Muscle of back (tissue), 11 donors: ENCODE measurements around the gene ARMC12. TPM values are rescaled to one million over a fixed set of nuclear protein-coding genes. Genes with fewer than 3 reads are reported as not detected.
"Not testable (repeated sequence)": the region's sequence is repeated elsewhere in the genome, so short reads cannot be mapped to it uniquely, and the experiment has no call there.

Experiments
- DNase-seq, 3 donors: peaks; one replicate each; pipeline versions ENCODE4 v3.0.0 to v3.0.0-alpha.2; 2013
- polyA plus RNA-seq, 10 donors: library from polyadenylated mRNA; unstranded; fragments of 120-200 nt; gene quantifications; one replicate each; pipeline ENCODE4 v1.2.1, GENCODE V29; 2013; ENCODE audit not compliant: insufficient read length in 10 of 10

Gene ARMC12
- polyA plus RNA-seq, 10 donors = 0.59 to 1.6 (median 0.99) TPM

DNA sequence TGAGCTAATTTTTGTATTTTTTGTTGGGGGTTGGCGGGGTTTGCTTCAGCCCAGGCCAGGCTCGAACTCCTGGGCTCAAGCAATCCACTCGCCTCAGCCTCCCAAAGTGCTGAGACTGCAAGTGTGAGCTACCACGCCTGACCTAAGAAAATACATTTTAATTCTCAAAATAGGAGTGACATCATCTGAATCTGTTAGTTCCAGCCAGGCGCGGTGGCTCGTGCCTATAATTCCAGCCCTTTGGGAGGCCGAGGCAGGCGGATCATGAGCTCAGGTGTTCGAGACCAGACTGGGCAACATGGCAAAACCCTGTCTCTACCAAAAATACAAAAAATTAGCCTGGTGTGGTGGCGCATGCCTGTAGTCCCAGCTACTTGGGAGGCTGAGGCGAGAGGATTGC, 2.5 kb upstream of the ARMC12 start:
- DNase-seq = not testable (repeated sequence)

DNA sequence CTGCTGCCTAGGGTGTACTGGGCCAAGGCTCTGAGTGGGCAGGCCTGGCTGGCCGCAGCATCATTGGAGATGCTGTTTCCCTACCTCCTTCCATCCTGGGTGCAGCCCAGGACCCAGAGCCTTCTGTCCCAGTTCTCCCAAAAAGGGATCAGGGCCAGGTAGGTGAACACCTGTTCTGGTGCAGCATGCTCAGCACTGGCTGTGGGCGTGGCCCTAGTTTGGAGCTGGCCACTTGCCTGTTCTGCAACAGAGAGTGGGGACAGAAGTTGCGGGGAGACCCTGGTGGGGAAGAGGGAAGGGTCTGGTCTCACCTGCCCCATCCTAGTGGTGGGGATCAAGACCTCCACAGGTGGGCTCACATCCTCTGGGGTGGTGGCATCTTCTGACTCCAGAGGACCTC, 1.4 kb upstream of the ARMC12 start:
- no peak for DNase-seq

DNA sequence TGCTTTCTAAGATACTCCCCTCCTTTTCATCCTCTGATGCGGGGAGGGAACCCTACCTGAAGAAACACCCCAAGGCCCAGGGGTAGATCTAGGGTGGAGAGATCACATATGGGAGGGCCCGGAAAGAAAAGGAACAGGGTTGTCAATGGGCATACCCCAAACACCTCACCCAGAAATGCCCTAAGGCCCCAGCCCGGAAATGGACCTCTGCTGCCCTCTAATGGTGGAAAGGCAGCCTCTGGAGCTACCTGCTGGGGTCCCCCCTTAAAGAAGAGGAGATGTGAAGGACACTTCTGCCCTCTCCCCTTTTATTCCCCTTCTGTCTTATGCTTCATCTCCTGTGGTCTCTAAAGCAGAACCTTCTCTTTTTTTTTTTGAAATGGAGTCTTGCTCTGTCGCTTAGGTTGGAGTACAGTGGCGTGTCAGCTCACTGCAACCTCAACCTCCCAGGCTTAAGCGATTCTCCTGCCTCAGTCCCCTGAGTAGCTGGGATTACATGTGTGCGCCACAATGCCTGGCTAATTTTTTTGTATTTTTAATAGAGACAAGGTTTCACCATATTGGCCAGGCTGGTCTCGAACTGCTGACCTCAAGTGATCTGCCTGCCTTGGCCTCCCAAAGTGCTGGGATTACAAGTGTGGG, 458 bp upstream of the ARMC12 start:
- DNase-seq = peak; percentile 59 to 83 (median 79)

DNA sequence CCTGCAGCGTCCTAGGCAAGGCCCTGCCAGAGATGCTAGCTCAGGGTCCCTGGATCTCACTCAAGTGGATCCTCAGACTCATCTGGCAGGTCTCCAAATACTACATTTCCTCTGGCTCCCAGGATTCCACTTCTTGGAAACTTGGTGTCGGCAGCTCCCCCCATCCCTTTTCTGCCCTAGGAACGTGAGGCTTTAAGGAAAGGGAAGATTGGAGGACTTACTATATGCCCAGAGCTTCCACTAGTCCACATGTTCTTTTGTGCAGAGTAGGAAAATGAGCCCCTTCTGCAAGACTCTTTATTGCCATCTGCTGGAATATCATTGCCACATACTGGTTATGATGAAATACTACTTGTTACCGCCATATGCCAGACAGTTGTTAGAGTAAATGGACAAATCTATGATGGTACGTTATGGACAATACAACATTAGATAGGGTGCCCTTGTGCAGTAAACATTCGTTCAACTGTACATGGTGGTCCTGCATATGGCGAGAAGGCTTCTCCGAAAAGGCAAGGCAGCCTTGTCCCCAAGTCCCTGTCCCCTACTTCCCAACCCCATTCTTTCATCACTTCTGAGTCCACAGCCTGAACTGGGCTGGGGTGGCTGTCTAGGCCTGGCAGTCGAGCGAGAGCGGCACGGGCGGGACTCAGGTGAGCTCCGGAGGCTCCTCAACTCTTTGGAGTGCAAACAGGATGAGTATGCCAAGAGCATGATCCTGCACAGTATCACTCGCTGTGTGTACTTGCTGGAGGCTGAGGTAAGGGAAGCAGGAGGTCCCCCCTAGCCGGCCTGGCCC, 780 bp downstream of the ARMC12 start:
- peak; percentile 73 to 87 (median 74) for DNase-seq

DNA sequence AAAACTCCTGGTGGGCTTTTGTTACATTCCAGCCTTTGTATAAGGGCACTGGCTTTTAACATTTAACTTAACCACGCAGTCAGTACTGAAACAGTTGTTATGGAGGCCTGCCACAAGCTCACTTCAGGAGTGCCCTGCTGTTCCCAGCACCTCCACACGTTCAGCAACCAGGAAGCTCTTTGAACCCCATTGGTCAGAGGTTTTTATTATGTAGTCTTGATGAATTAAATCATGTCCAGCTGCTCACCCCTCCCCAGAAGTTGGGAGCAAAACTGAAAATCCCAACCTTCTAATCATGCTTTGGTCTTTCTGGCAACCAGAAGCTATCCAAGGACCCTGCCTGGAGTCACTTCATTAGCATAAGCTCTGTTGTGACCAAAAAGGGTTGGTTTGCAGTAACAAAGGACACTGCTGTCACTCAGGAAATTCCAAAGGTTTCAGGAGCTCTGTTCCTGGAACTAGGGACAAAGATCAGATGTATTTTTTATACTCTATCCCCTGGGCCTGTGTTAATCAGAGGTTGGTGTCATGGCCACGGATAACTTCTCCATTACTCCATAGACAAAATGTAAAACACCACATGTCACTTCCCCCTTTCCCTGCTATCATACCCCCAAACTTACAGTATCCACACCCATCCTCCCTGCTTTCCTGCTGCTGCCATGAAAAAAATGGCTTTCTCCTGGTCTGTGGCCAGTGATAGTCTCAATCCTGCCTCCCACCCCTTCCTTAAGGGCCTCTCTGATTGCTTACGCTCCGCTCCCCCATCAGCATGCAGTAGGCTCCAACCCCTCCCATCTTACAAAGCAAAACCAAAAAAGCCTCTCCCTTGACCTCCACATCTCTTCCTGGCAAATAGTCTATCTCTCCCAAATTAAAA, 3.1 kb downstream of the ARMC12 start:
- DNase-seq = no peak

DNA sequence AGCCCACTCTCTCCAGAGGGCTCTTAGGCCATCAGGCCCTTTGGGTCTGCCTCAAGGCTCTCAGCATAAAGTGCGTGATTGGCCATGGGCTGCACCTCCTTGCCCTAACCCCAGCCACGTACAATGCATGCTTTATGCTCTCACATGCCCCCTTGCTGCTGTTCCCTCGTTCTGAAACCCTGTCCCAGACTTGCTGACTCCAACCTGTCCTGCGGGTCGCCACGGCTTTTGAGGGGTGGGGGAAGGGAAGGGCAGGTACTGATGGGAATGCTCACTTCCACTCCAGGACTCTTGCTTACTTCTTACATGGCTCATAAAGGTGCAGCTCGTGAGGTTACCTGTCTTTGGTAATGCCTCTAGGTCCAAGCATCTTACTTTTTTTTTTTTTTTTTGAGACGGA, 6.0 kb downstream of the ARMC12 start:
- DNase-seq = no peak

DNA sequence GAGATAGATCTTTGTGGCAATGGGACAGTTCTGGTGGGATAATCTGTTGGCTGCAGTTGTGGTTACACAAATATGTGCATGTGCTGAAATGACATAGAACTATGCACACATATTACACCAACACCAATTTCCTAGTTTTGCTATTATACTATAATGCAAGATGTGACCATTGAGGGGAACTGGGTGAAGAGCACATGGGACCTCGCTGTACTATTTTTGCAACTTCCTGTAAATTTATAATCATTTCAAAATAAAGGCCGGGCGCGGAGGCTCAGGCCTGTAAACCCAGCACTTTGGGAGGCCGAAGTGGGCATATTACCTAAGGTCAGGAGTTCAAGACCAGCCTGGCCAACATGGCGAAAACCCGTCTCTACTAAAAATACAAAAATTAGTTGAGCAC, 8.7 kb downstream of the ARMC12 start:
- DNase-seq = no peak

DNA sequence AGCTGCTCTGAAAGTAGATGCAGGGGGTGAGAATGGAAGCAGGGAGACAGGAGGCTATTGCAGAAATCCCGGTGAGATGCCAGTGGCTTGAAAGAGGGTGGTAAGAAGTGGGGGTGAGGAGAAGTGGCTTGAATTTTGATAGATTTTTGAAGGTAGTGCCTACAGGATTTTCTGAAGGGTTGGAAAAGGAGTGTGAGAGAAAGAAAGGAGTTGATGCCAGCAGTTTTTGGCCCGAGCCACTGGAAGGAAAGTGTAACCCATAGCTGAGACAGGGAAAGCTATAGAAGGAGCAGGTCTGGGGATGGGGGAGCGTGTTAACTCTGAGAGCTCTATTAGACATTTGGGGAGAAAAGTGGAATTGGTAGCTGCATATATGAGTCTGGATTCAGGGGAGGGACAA, 9.7 kb downstream of the ARMC12 start:
- no peak for DNase-seq

DNA sequence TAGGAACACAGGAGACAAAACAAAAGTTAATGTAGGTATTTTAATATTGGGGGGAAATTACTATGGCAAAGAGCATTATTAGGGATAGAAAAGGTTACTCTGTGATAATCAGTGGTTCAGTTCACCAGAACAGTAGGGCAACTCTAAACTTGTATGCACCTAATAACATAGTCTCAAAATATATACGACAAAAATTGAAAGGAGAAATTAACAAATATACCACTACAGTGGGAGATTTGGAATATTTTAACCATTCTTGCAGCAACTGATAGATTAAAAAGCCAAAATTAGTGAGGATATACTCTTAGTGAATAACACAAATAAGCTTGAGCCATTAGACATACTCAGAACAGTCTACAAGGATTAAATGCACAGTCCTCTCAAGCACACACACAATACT, 11.0 kb downstream of the ARMC12 start:
- DNase-seq = no peak

DNA sequence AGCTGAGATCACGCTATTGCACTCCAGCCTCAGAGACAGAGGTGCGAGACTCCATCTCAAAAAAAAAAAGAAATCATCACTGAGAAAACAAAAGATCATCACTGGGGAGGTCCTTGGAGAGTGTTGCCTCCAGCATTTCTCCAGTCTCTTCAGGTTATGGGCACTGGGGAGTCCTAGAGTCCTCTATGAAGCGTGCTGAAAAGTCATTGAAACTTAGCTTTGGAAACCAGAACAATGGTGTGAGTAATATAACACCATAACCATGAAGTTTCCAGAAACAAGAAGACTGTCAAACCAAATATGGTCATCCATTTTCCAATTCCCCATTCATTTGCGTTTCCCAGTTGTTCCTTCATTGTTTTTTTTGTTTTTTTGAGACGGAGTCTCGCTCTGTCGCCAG, 13.7 kb downstream of the ARMC12 start:
- DNase-seq = no peak

DNA sequence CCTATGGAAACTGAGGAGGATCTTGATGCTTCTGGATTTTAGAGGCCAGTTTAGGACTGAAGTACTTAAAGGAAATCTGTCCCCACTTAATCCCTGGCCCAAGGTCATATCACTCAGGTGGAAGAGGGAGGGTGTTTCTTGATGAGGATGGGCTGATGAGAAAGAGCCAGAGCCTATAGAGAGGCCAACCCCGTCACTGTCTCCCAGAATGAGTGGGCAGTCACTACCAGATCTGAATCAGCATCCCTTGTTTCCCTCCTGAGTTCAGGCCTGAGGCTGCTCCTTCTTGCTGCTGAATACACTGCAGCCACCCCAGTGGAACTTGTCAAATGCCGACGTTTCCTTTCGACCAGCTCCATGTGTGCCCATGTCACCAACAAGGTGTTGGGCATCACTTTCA, 14.8 kb downstream of the ARMC12 start:
- DNase-seq = no peak

DNA sequence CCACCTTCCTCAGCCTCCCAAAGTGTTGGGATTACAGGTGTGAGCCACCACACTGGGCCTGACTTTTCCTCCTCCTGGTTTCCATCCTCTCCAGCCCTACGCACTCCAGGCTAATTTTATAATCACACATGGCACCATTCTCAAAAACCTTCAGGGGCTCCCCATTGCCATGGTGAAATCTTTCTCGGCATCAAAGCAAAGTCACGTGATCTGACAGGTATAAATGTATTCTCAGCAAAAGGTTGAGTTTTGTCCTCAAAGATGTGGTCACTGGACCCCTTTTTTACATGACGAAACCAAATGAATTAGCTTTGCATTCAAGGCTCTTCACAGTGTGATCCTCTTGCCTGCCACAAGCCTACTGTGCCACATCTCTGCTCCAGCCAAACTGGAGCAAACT, 15.5 kb downstream of the ARMC12 start:
- DNase-seq = no peak

DNA sequence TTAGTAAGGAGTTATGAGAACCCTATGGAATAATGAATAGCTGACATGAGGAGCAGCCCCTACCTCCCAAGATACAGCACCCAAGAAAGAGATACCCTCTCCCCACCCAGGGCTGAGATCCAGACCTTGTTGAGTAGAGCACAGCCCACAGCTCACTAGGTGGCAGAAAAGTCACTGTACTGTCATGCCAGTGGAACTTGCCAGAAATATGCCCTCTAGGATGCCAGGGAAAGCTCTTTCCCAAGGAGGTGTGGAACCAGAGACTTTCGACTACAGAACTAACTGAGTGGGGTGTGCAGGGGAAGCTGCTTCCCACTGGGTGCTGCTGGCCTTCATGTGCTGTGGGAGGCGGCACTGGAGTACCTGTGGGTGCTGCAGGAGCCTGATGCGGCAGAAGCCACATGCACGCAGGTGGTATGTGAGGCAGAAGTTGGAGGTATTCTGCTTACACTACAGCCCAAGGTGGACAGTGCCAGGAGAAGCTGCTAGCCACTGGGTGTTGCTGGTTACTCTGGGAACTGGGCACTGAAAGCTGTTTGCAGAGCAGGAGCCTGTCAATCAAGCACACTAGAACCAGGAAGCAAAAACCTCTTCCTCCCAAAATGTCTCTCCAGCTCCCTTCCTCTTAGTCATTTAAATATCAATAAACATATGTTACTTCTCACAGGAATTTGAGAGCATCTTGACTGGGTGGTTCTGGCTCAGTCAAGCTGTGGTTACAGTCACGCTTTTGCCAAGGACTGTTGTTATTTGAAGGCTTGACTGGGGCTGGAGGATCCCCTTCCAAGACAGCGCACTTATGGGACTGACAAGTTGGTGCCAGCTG, 17.8 kb downstream of the ARMC12 start:
- DNase-seq = no peak

DNA sequence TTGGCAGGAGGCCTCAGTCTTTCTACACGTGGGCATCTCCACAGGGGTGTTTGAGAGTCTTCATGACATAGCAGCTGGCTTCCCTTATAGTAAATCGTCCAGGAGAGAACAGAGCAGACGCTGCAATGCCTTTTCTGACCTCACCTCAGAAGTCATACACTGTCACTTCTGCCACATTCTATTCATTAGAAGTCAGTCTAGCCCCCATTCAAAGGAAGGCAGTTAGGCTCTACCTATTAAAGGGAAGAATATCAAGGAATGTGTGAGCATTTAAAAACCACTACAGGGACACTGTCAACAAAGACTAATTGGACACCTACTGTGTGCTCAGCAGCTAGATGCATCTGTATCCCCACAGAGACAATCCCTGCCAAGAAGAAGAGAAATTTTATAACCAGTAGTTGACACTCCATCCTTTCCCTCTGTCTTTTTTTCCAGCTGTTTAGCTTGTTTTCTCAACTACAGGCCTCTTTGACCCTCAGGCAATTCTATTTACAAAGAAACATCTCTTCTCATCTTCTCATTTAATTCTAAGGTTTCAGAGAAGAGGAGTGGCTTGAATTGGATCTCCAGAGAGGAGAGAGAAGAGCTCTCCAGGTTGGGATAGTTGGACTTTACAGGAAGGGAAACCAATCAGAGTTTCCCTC, 18.6 kb downstream of the ARMC12 start:
- no peak for DNase-seq

DNA sequence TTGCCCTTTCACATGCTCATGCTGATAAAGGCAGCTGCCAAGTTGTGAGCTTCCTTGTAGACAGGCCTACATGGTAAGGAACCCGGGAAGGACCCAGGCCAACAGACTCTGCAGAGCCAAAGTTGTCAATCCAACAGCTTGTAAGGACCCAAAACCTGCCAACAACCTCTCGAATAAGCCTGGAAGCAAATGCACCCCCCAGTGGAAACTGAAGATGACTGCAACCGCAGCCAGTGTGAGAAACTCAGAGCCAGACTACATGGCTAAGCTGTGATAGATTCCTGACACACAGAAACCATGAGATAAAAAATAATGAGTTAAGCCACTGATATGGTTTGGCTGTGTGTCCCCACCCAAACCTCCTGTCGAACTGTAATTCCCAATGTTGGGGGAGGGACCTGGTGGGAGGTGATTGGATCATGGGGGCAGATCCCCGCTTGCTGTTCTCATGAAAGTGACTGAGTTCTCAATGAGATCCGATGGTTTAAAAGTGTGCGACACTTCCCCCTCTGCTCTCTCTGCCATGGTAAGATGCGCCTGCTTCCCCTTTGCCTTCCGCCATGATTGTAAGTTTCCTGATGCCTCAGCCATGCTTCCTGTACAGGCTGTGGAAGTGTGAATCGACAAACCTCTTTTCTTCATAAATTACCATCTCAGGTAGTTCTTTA, 20.8 kb downstream of the ARMC12 start:
- no peak for DNase-seq

DNA sequence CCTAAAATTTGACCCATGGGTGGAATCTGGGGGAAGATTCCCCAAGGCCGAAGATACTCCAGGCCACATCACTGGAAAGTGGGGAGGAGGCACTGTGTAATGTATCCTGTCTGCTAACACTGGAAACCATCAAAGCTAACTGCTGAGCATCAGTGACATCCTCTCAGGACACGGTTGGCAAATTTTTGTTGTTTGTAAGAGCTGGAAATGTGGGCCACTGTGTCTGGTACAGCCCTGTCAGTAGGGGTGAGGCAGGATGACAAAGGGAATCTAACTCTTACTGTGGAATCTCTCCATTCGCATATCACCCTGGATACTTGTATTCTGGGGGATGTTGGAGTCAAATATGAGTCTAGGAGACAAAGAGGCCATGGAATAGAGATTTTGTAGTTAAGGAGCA, 22.6 kb downstream of the ARMC12 start:
- no peak for DNase-seq

DNA sequence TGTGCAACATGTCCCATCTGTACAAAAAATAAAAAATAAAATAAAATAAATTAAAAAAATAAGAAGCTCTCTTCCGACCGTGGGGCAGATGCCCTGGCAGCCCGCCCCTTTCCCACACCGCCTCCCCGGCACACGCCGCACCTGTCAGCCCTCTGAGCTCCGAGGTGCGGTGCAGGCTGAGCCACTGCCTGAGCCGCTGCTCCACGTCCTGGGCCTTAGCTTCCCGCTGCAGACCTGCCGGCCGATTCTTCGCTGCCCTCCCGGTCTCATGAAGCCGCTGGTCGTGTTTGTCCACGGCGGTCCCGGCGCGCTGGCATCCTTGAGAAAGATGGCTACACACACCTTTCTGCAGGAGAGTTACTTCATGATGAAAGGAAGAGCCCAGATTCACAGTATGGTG, 28.9 kb downstream of the ARMC12 start:
- no peak for DNase-seq

DNA sequence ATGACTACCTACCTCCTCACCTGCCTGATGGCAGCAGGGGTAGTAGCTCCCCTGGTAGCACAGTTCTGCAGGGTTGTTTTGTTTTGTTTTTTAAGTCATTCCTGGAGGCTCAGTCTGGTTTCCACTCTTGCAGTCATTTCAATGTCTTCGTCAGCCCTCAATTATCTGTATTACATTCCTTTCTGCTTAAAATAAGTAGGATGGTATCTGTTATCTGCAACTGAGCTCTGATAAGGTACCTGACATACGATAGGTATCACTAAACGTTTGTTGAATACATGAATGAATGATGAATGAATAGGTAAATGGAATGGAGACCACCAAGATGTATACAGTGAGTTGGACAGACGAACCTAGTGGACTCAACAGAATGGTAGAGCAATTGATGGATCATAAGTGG, 32.4 kb downstream of the ARMC12 start:
- DNase-seq = no peak

DNA sequence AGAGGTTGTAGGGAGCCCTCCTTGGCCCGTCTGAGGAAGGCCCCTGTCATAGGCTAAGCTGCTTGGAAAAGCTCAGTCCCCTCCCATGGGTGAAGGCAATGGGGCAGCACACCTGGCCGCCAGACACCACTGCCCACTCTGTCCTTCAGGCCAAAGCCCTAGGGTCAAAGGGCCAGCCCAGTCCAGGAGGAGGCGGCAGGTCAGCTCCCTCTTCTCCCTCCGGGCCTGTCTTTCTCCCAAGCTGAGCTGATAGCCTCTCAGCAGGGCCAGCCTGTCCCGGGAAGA, 34.5 kb downstream of the ARMC12 start:
- DNase-seq = no peak

DNA sequence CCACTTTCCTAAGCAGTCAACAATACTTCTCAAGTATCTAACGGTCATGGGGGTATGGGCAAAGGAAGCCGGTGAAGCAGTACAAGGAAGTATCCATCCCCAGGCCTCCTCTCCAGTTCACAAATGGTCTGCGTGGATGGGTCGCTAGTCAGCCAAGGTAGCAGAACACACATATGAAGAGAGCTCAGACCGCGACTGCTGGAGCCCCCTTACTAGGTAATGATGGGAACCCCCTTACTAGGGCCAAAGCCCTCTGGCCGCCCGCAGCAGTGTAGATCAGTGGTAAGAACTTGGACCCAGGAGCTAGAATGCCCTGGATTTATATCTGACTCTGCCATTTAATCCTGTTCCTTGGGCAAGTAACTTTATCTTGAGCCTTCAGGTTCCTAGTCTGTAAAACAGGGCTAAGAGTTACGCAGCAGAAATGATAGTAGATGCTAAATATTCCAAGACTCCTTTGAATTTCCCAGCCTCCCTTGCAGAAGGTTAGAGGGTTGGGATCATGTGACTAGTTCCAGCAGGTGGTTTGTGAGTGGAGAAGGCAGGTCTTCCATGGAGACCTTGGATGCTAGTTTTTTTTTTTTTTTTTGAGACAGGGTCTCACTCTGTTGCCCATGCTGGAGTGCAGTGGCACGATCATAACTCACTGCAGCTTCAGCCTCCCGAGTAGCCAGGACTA, 37.4 kb downstream of the ARMC12 start:
- no peak for DNase-seq
